Panc1 (cell line): ENCODE measurements around the gene PARD3. TPM values are rescaled to one million over a fixed set of nuclear protein-coding genes. Genes with fewer than 3 reads are reported as not detected.

Experiments used
- ATAC-seq: fragments of 200-7000 bp; cut with Tn5 transposase; 2 replicates; pipeline ENCODE4 v1.9.1; 2020; ENCODE audit warnings: mild to moderate bottlenecking, moderate library complexity
- BruUV-seq: library from RNA; stranded (reverse); fragments of 400-500 nt; replicated peaks from 2 replicates; lab custom pipeline; 2021; lab: Mats Ljungman, UMichigan
- CTCF ChIA-PET: fragments of 300-600 bp; sonication (Branson Sonifier 250); formaldehyde crosslinking; loops from one replicate; lab custom pipeline; 2022; ENCODE audit warnings: antibody characterized with exemption; lab: Charles Lee
- POLR2A ChIA-PET: fragments of 300-600 bp; sonication (Branson Sonifier 250); formaldehyde crosslinking; loops from one replicate; lab custom pipeline; 2022; ENCODE audit warnings: antibody characterized with exemption; lab: Charles Lee
- DNase-seq: peaks from one replicate; pipeline ENCODE4 v3.0.0-alpha.2; 2010; ENCODE audit warnings: low read depth, low spot score
- H3K27ac ChIP-seq: 2 replicates; pipeline ENCODE4 v1.5.1; 2011; ENCODE audit warnings: mild to moderate bottlenecking, low read length, inconsistent platforms
- H3K27me3 ChIP-seq: fragments of 200-500 bp; sonication (Bioruptor generic); 2 replicates; pipeline ENCODE4 v1.6.0; 2014; ENCODE audit warnings: low read length, inconsistent platforms; ENCODE audit not compliant: control insufficient read depth, insufficient read depth
- H3K36me3 ChIP-seq: fragments of 200-500 bp; sonication (Bioruptor generic); 2 replicates; pipeline ENCODE4 v1.5.1; 2014; ENCODE audit warnings: inconsistent platforms, mild to moderate bottlenecking, low read length, moderate library complexity; ENCODE audit not compliant: control insufficient read depth, insufficient read depth
- H3K4me1 ChIP-seq: 2 replicates; pipeline ENCODE4 v1.5.1; 2011; ENCODE audit warnings: inconsistent platforms, mild to moderate bottlenecking, low read length, moderate library complexity; ENCODE audit not compliant: control insufficient read depth, insufficient read depth
- H3K4me3 ChIP-seq, 2 experiments: 2 replicates each; pipeline ENCODE4 v1.5.1; 2011 to 2012; ENCODE audit warnings: low read depth in 2 of 2, low read length in 2 of 2, mild to moderate bottlenecking in 2 of 2, inconsistent platforms in 1 of 2, moderate library complexity in 1 of 2
- H3K9me3 ChIP-seq: fragments of 200-500 bp; sonication (Bioruptor generic); 2 replicates; pipeline ENCODE4 v1.5.1; 2014; ENCODE audit warnings: low read depth, mild to moderate bottlenecking, inconsistent platforms, low read length, moderate library complexity; ENCODE audit not compliant: control insufficient read depth, insufficient read depth
- CTCF ChIP-seq: fragments of 450-650 bp; IDR thresholded peaks from 2 replicates; pipeline ENCODE4 v1.5.1; 2017; ENCODE audit warnings: mild to moderate bottlenecking
- POLR2AphosphoS5 ChIP-seq: IDR thresholded peaks from 2 replicates; pipeline ENCODE4 v1.6.1; 2012; ENCODE audit warnings: mild to moderate bottlenecking, low read depth, low read length, moderate library complexity
- REST ChIP-seq, 2 experiments: IDR thresholded peaks; 2 replicates each; pipeline ENCODE4 v1.6.1; 2011 to 2012; ENCODE audit warnings: low read depth in 2 of 2, control low read depth in 1 of 2, low read length in 1 of 2, mild to moderate bottlenecking in 1 of 2, moderate library complexity in 1 of 2; ENCODE audit not compliant: insufficient read depth in 1 of 2
- SIN3A ChIP-seq: IDR thresholded peaks from 2 replicates; pipeline ENCODE4 v1.6.1; 2012; ENCODE audit warnings: low read depth, mild to moderate bottlenecking, low read length, moderate library complexity, borderline replicate concordance; ENCODE audit not compliant: insufficient read depth
- TCF7L2 ChIP-seq: IDR thresholded peaks from 2 replicates; pipeline ENCODE4 v1.6.1; 2011; ENCODE audit warnings: mild to moderate bottlenecking, low read depth, low read length, inconsistent platforms
- in situ Hi-C: cut with HindIII; loops from 2 replicates; pipeline ENCODE4 v1.10.0; 2016; ENCODE audit warnings: low sequenced_read_pairs, low pct_unique_long_range_greater_than_20kb
- intact Hi-C: fragments of 100-400 bp; cut with micrococcal nuclease; formaldehyde crosslinking; loops from one replicate; pipeline ENCODE4 v1.10.0; 2022; ENCODE audit not compliant: unreplicated experiment
- total RNA-seq: library from RNA; stranded (reverse); gene quantifications from one replicate; pipeline ENCODE4 v1.2.1, GENCODE V29; 2021; ENCODE audit not compliant: unreplicated experiment

Gene PARD3
- total RNA-seq, 1 experiment from 2014 or later: 29.8 TPM

- DNase-seq (no peak), ATAC-seq (no peak)
- Histone ChIP-seq H3K27me3 (no peaks in the 10 kb centered on the region), H3K9me3 (no peaks in the 10 kb centered on the region), H3K4me1 (peaks cover 2% of the 10 kb centered on the region; the same call in 1 of the 2 replicates), H3K36me3 (no peaks in the 10 kb centered on the region), H3K27ac (no peak overlapping the region), H3K4me3 (no peak overlapping the region)
- intact Hi-C loops: no loop called here
- no TSS peak for BruUV-seq
- TF ChIP-seq SIN3A (no peak), POLR2AphosphoS5 (no peak), CTCF (no peak), TCF7L2 (no peak), REST (IDR thresholded peaks at IDR 0.05; ENCODE audit: insufficient read depth in 1 of 2, low read depth in 2 of 2, low read length in 1 of 2) (no peak)
- POLR2A ChIA-PET: no interaction called here
- in situ Hi-C loops: no loop called here
- CTCF ChIA-PET: no interaction called here
These were observed 524.5 kb downstream of the PARD3 start for GRCh38 chr10:34290412-34291081.

GRCh38 chr10:34288634-34289033 lies 526.5 kb downstream of the PARD3 start:
- Histone ChIP-seq H3K27ac (no peak overlapping the region), H3K27me3 (no peaks in the 10 kb centered on the region), H3K4me3 (no peak overlapping the region), H3K36me3 (no peaks in the 10 kb centered on the region), H3K4me1 (peaks cover 2% of the 10 kb centered on the region; the same call in 1 of the 2 replicates), H3K9me3 (no peaks in the 10 kb centered on the region)
- ChIA-PET POLR2A (no interaction called here), CTCF (no interaction called here)
- in situ Hi-C loops (no loop called here), intact Hi-C loops (no loop called here)
- no TSS peak for BruUV-seq
- ATAC-seq: no peak
- TF ChIP-seq CTCF (no peak), TCF7L2 (no peak), REST (IDR thresholded peaks at IDR 0.05; ENCODE audit: insufficient read depth in 1 of 2, low read depth in 2 of 2, low read length in 1 of 2) (no peak), POLR2AphosphoS5 (no peak), SIN3A (no peak)
- no peak for DNase-seq
